ENCODE results near the gene BCL7C. TPM values are rescaled to one million over a fixed set of nuclear protein-coding genes. Genes with fewer than 3 reads are reported as not detected.

BCL7C gene
- total and polyA plus RNA-seq, 2 of the 8 experiments (the other 6 are each of a cell fraction or from before 2014, with no cell fraction given): 8.6 to 17.2 TPM

GRCh38 chr16:30914830-30915229, 21.0 kb upstream of the BCL7C start:
- no peak overlapping the region for H2BK12ac ChIP-seq (ENCODE audit: low read depth, low read length)
- no peaks in the 10 kb centered on the region for H3K27me3 ChIP-seq (replicated peaks in 1 of 4; ENCODE audit: control insufficient read depth in 3 of 4, extremely low read depth in 1 of 4, insufficient read depth in 3 of 4, low read length in 3 of 4)
- ChIA-PET CTCF (ENCODE audit: partially characterized antibody) (interaction anchor here (1.0 to 8.0 kb wide), 2 partner anchors 13 to 69 kb away, joined by 3 to 63 read pairs; no protein-coding TSS in a partner anchor), POLR2A (ENCODE audit: partially characterized antibody) (interaction anchor here (1.5 kb wide), 1 partner anchor 43 kb away, joined by 3 read pairs; no protein-coding TSS in a partner anchor)
- no peaks in the 10 kb centered on the region for H3K9me3 ChIP-seq (ENCODE audit: insufficient read depth in 2 of 2, low read depth in 1 of 2, low read length in 1 of 2)
- no peak overlapping the region for H3K18ac ChIP-seq (ENCODE audit: extremely low read depth, low read length)
- H2BK20ac ChIP-seq (ENCODE audit: low read length): no peak overlapping the region
- no peak overlapping the region for H2BK120ac ChIP-seq (replicated peaks; ENCODE audit: low read depth, low read length)
- no peak overlapping the region for H3K9ac ChIP-seq (replicated peaks in 1 of 4; ENCODE audit: extremely low read depth in 1 of 4, low read depth in 3 of 4, low read length in 3 of 4)
- no peak overlapping the region for H3K4ac ChIP-seq (replicated peaks; ENCODE audit: insufficient read length, low read depth, low read length)
- H3K36me3 ChIP-seq (ENCODE audit: control insufficient read depth in 2 of 4, insufficient read depth in 4 of 4, low read length in 3 of 4): no peaks in the 10 kb centered on the region
- no peak overlapping the region for H3K4me3 ChIP-seq (ENCODE audit: extremely low read depth in 1 of 4, insufficient read depth in 2 of 4, low read depth in 3 of 4, low read length in 4 of 4)
- no peak overlapping the region for H3K56ac ChIP-seq (replicated peaks; ENCODE audit: insufficient read length, low read depth, low read length)
- no peaks in the 10 kb centered on the region for H4K20me1 ChIP-seq (replicated peaks in 1 of 2; ENCODE audit: control insufficient read depth in 1 of 2, insufficient read depth in 2 of 2, low read length in 2 of 2)
- no peak overlapping the region for H4K5ac ChIP-seq (ENCODE audit: insufficient read length, low read depth, low read length)
- WGBS, 2 experiments (ENCODE audit: extremely low coverage in 1 of 2, insufficient coverage in 1 of 2, insufficient read length in 1 of 2, insufficient replicate concordance in 2 of 2, low coverage in 1 of 2, low lambda C conversion rate in 2 of 2, missing lambda C conversion rate in 1 of 2): 97% methylated on average over 3 of the region's 3 CpGs; no CpG with 5 or more reads in 1 of the 2 experiments
- no peak overlapping the region for H4K91ac ChIP-seq (replicated peaks; ENCODE audit: insufficient read length, low read length)
- H3K23me2 ChIP-seq (ENCODE audit: low read depth, low read length): no peaks in the 10 kb centered on the region
- H3K4me1 ChIP-seq (replicated peaks in 1 of 4; ENCODE audit: control insufficient read depth in 3 of 4, insufficient read depth in 4 of 4, low read length in 3 of 4): peaks cover 0 to 9% (median 7%) of the 10 kb centered on the region in 4 experiments; a peak in 6 of 7 replicates
- DNase-seq (ENCODE audit: low read depth in 1 of 2, low spot score in 2 of 2) (no peak), FAIRE-seq (no peak)
- H3K79me2 ChIP-seq (ENCODE audit: control insufficient read depth in 1 of 2, insufficient read depth in 2 of 2, low read length in 2 of 2): no peaks in the 10 kb centered on the region
- no peak overlapping the region for H3K4me2 ChIP-seq (ENCODE audit: insufficient read depth in 1 of 2, low read depth in 2 of 2, low read length in 2 of 2)
- no peak overlapping the region for H3K27ac ChIP-seq (ENCODE audit: low read depth, low read length)
- no peak overlapping the region for H3K14ac ChIP-seq (ENCODE audit: insufficient read length)
- no peak overlapping the region for H3K23ac ChIP-seq (ENCODE audit: insufficient read length)
- no peaks in the 10 kb centered on the region for H3K79me1 ChIP-seq (ENCODE audit: low read depth, low read length)
- no peak overlapping the region for H2AFZ ChIP-seq (ENCODE audit: low read length)
- no peak overlapping the region for H2BK15ac ChIP-seq (ENCODE audit: low read length)
- H2AK5ac ChIP-seq (ENCODE audit: low read depth, low read length): no peak overlapping the region
- no peak overlapping the region; the same call in 1 of the 2 replicates for H4K8ac ChIP-seq (ENCODE audit: extremely low read depth, insufficient read depth, low read length)
- no peak overlapping the region for H2BK5ac ChIP-seq (ENCODE audit: low read depth, low read length)
- TF ChIP-seq SIRT6 (IDR thresholded peaks at IDR 0.05; ENCODE audit: low read length) (no peak), TEAD4 (IDR thresholded peaks at IDR 0.05; ENCODE audit: low read depth, low read length) (no peak), GABPA (IDR thresholded peaks at IDR 0.05; ENCODE audit: borderline replicate concordance, insufficient read depth, low read length) (no peak), HDAC2 (IDR thresholded peaks at IDR 0.05; ENCODE audit: borderline replicate concordance in 1 of 2, low read depth in 2 of 2, low read length in 2 of 2) (no peak)
